Right forelimb (tissue), 1 donor: ENCODE measurements around the gene TGFBR2.

Experiments used
- DNase-seq: peaks from one replicate; pipeline ENCODE4 v3.0.0-alpha.2; 2018

TGFBR2 gene

GRCh38 chr3:30604093-30604492 is 2.3 kb upstream of the TGFBR2 start:
- DNase-seq: no peak

- no peak for DNase-seq
Measured at GRCh38 chr3:30604558-30604957, 1.8 kb upstream of the TGFBR2 start.

GRCh38 chr3:30605005-30605404 is 1.4 kb upstream of the TGFBR2 start:
- DNase-seq: no peak

- DNase-seq: no peak
Measured at GRCh38 chr3:30605706-30606300, 598 bp upstream of the TGFBR2 start.

- peak; percentile 86 for DNase-seq
Measured at GRCh38 chr3:30607032-30607833, 832 bp downstream of the TGFBR2 start.

GRCh38 chr3:30608598-30608947 is 2.2 kb downstream of the TGFBR2 start:
- DNase-seq: no peak

- DNase-seq: no peak
Measured at GRCh38 chr3:30609930-30610701, 3.7 kb downstream of the TGFBR2 start.

- no peak for DNase-seq
Measured at GRCh38 chr3:30610702-30611368, 4.4 kb downstream of the TGFBR2 start.

- no peak for DNase-seq
Measured at GRCh38 chr3:30611613-30612436, 5.4 kb downstream of the TGFBR2 start.

GRCh38 chr3:30612437-30613132 is 6.2 kb downstream of the TGFBR2 start:
- no peak for DNase-seq

- DNase-seq: no peak
Measured at GRCh38 chr3:30613133-30613825, 6.9 kb downstream of the TGFBR2 start.

- no peak for DNase-seq
Measured at GRCh38 chr3:30614373-30614772, 8.0 kb downstream of the TGFBR2 start.

GRCh38 chr3:30614943-30615342 is 8.5 kb downstream of the TGFBR2 start:
- DNase-seq: no peak

- DNase-seq: no peak
Measured at GRCh38 chr3:30615615-30616346, 9.4 kb downstream of the TGFBR2 start.

- no peak for DNase-seq
Measured at GRCh38 chr3:30616347-30617027, 10.1 kb downstream of the TGFBR2 start.

GRCh38 chr3:30617069-30617468 is 10.7 kb downstream of the TGFBR2 start:
- no peak for DNase-seq

- DNase-seq: no peak
Measured at GRCh38 chr3:30617653-30618052, 11.3 kb downstream of the TGFBR2 start.

- DNase-seq: no peak
Measured at GRCh38 chr3:30618526-30618925, 12.1 kb downstream of the TGFBR2 start.

GRCh38 chr3:30619318-30619717 is 12.9 kb downstream of the TGFBR2 start:
- no peak for DNase-seq
